Daoy (cell line): ENCODE measurements around the gene HENMT1. TPM values are rescaled to one million over a fixed set of nuclear protein-coding genes. Genes with fewer than 3 reads are reported as not detected.

Experiments
- DNase-seq: peaks from one replicate; pipeline ENCODE4 v3.0.0-alpha.2; 2015; ENCODE audit warnings: low read depth
- total RNA-seq: library from RNA; depleted of rRNA; stranded (reverse); fragments of >200 nt; shearing (Covaris generic); gene quantifications from 2 replicates; pipeline ENCODE4 v1.2.3, GENCODE V29; 2014; rRNA removed

The HENMT1 gene
- total RNA-seq, 1 experiment from 2014 or later: not detected

GRCh38 chr1:108627951-108628350 lies 32.9 kb downstream of the HENMT1 start:
- no peak for DNase-seq

GRCh38 chr1:108627256-108627655 lies 33.6 kb downstream of the HENMT1 start:
- no peak for DNase-seq

- DNase-seq: no peak
Measured at GRCh38 chr1:108624069-108624468, 36.8 kb downstream of the HENMT1 start.

GRCh38 chr1:108617724-108618056 lies 43.2 kb downstream of the HENMT1 start:
- DNase-seq: no peak

- no peak for DNase-seq
Measured at GRCh38 chr1:108617008-108617723, 43.7 kb downstream of the HENMT1 start.

- no peak for DNase-seq
Measured at GRCh38 chr1:108615544-108615943, 45.3 kb downstream of the HENMT1 start.

- no peak for DNase-seq
Measured at GRCh38 chr1:108612496-108612895, 48.4 kb downstream of the HENMT1 start.

- no peak for DNase-seq
Measured at GRCh38 chr1:108611984-108612383, 48.9 kb downstream of the HENMT1 start.

- no peak for DNase-seq
Measured at GRCh38 chr1:108610073-108610472, 50.8 kb downstream of the HENMT1 start.

GRCh38 chr1:108609483-108610049 lies 51.3 kb downstream of the HENMT1 start:
- DNase-seq: no peak

GRCh38 chr1:108606478-108606877 lies 54.4 kb downstream of the HENMT1 start:
- no peak for DNase-seq

GRCh38 chr1:108605633-108606032 lies 55.3 kb downstream of the HENMT1 start:
- DNase-seq: no peak

- no peak for DNase-seq
Measured at GRCh38 chr1:108601708-108602410, 59.0 kb downstream of the HENMT1 start.

- DNase-seq: no peak
Measured at GRCh38 chr1:108600504-108600903, 60.4 kb downstream of the HENMT1 start.

GRCh38 chr1:108598340-108598739 lies 62.6 kb downstream of the HENMT1 start:
- no peak for DNase-seq

Other genes starting within 250 kb of the HENMT1 start
- not detected in 2 replicates for gene NBPF6, start 210.8 kb downstream of the HENMT1 start, total RNA-seq
- 13.4 and 14.2 TPM in 2 replicates for gene EEIG2, start 101.0 kb downstream of the HENMT1 start, total RNA-seq
- 16.5 and 23.8 TPM in 2 replicates for gene PRPF38B, start 31.2 kb upstream of the HENMT1 start, total RNA-seq
- gene FNDC7, start 51.8 kb upstream of the HENMT1 start, total RNA-seq: under 0.01 TPM in 1 of 2 replicates, not detected in the other
- gene STXBP3, start 85.6 kb upstream of the HENMT1 start, total RNA-seq: 57.9 and 60.2 TPM in 2 replicates
- not detected in 2 replicates for gene AKNAD1, start 196.0 kb upstream of the HENMT1 start, total RNA-seq
- gene GPSM2, start 215.9 kb upstream of the HENMT1 start, total RNA-seq: 110 and 154 TPM in 2 replicates